Skeletal muscle cell (primary cell): ENCODE measurements around the gene NALCN.
"Not testable (repeated sequence)": the region's sequence is repeated elsewhere in the genome, so short reads cannot be mapped to it uniquely, and the experiment has no call there.

Experiments
- DNase-seq: peaks from one replicate; pipeline ENCODE4 v3.0.0-alpha.2; 2010; ENCODE audit warnings: low read depth
- H3K4me3 ChIP-seq: 2 replicates; pipeline ENCODE4 v1.5.1; 2011; ENCODE audit warnings: low read depth, mild to moderate bottlenecking, control low read depth, low read length, moderate library complexity

NALCN gene

GRCh38 chr13:101346942-101347728 lies 69.2 kb downstream of the NALCN start:
- peak; percentile 41 for DNase-seq
- H3K4me3 ChIP-seq, result no peak overlapping the region

- no peak overlapping the region for H3K4me3 ChIP-seq
- DNase-seq, result no peak
These were observed 70.1 kb downstream of the NALCN start for GRCh38 chr13:101346161-101346560.

DNA sequence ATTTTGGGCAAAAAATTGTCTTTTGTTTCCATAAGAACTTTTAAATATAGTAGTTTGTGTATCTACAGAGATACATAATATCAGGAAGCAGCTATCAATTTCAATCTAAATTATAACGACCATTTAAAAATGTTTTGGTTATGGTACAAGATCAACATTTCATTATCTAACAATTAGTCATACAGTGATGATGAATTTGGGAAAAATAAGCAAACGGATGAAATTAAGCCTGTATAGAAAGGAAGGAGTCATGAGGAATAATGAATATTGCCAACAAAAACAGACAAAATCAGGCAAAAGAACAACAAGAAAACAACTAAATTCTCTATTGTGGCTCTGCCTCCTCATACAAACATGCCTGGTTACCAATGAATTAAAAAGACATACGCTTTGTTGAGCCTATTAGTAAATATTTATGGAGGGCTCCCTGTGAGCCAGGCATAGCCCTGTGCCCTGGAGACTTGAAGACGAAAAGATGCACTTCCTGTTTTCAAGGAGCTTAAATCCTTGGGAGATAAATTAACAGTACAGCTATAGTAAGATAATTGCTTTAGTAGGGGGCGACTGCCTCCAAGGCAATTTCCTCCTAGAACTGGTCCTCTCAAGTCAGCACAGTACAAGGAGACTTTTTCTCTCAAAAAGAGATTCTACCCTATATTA lies 73.0 kb downstream of the NALCN start:
- DNase-seq, result no peak
- H3K4me3 ChIP-seq, result no peak overlapping the region

GRCh38 chr13:101341464-101341863 lies 74.8 kb downstream of the NALCN start:
- no peak for DNase-seq

DNA sequence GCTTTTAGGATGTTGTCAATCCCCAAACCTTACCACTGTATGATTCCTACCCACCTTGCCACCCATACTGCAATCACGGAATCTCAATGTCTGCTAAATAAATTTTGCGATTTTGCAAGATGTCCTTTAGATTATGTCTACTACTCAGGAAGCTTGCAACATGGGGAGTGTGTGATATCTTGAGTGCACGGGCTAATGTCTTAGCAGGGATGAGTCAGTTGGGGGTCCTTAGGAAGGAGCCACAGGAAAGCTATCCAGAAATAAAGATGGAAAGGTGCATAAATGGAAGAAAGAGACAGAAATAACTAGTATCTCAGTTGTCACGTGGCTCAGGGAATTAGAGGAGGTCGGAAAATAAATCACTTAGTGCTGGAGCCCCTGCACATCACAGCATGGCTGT lies 77.1 kb downstream of the NALCN start:
- H3K4me3 ChIP-seq, result no peak overlapping the region
- no peak for DNase-seq

More at GRCh38 chr13:101341464-101341863, 74.8 kb downstream of the NALCN start:
- H3K4me3 ChIP-seq, result no peak overlapping the region

DNA sequence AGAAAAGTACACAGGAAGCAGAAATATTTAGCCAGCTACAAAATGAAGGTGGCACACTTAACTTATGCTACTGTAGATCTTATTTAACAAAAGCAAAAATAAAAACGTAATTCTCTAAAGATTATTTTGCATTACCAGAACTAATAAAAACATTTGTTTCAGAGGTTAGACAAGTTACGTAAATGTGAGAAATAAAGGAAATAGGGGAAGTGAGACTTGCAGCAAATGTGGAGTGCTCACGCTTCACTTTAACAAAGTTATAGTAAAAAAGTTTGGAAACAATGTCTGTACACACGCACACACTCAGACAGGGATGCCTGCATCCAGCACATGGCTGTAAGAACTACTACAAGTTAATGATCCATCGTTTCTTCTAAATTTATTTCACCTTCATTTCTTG lies 83.7 kb downstream of the NALCN start:
- no peak overlapping the region for H3K4me3 ChIP-seq
- DNase-seq, result no peak

- no peak overlapping the region for H3K4me3 ChIP-seq
- DNase-seq, result no peak
These were observed 84.6 kb downstream of the NALCN start for GRCh38 chr13:101331731-101332130.

- no peak overlapping the region for H3K4me3 ChIP-seq
- no peak for DNase-seq
These were observed 88.4 kb downstream of the NALCN start for GRCh38 chr13:101327871-101328270.

GRCh38 chr13:101326710-101327109 lies 89.6 kb downstream of the NALCN start:
- H3K4me3 ChIP-seq, result no peak overlapping the region
- no peak for DNase-seq

DNA sequence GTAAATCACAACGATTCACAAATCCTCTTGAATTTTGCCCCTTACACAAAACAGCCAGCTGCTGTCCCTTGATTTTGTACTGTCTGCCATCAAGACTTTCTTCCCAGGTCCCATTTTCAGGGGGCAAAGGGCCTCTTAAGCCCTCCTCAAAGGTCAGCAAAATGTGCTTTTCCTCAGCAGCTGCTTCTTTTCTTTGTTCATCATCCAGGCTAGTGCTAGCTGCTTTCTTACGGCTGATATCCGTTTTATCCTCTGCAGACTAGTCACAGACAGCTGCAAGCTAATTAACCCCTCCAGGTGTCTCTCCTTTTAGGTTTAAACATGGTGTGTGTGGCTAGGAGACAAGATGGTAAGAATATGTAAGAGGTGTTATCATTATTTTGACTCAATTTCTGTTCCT lies 90.9 kb downstream of the NALCN start:
- no peak overlapping the region for H3K4me3 ChIP-seq
- no peak for DNase-seq

GRCh38 chr13:101323601-101324000 lies 92.7 kb downstream of the NALCN start:
- no peak for DNase-seq
- H3K4me3 ChIP-seq, result no peak overlapping the region

- DNase-seq, result no peak
- no peak overlapping the region for H3K4me3 ChIP-seq
These were observed 98.3 kb downstream of the NALCN start for GRCh38 chr13:101317986-101318523.

DNA sequence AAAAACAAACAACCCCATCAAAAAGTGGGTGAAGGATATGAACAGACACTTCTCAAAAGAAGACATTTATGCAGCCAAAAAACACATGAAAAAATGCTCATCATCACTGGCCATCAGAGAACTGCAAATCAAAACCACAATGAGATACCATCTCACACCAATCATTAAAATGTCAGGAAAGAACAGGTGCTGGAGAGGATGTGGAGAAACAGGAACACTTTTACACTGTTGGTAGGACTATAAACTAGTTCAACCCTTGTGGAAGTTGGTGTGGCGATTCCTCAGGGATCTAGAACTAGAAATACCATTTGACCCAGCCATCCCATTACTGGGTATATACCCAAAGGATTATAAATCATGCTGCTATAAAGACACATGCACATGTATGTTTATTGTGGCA lies 102.8 kb downstream of the NALCN start:
- DNase-seq, H3K4me3 ChIP-seq: not testable (repeated sequence)

DNA sequence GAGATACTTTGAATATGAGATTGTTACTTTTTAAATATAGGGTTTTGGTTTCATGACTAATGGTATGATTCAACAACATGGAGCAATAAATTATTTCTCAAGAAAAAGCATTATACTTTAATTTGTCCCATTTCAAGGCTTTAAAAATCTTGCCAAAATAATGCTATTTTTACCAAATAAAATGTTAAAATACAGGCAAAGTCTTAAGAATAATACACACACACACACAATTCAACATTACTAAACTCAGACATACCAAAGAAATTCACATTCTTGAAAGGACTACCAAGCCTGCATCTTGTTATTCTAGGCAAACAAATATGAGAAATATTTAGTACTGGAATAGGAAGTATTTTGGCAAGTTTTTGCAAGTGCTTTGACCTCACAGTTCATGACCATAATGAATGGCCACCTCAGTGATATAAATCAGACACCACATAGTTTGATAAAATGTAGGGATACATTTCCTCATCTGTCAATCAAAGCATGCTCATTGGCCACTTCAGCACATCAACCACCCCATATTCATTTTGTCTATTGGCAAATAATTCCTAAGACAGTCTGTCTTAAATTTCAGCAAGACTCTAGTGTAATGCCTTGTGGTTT lies 107.2 kb downstream of the NALCN start:
- DNase-seq, result peak; percentile 34
- H3K4me3 ChIP-seq, result no peak overlapping the region

- no peak overlapping the region for H3K4me3 ChIP-seq
- no peak for DNase-seq
These were observed 107.9 kb downstream of the NALCN start for GRCh38 chr13:101308247-101309013.

DNA sequence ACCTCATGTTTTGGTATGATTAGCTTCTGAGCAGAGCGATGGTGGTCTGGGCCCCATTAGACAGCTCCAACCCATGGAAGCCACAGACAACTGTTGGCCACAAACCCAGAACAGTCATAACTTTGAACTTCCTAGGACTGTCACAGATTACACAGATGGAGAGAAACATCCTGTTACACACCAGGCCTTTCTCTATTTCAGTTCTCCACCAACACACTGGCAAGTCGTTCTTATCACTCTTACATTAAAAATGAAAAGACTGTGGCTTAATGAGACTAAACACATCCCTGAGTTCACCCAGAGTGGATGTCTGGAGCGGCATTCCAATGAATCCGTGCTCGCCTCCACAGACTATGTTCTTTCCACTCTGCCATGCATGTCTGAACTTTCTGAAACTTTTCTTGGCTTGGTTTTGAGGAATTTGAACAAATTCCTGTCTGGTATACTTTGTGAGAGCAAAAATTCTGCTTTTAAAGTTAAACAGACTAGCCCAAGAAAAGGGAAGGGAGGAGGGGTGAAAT lies 109.1 kb downstream of the NALCN start:
- DNase-seq, result peak; percentile 41
- no peak overlapping the region for H3K4me3 ChIP-seq

- H3K4me3 ChIP-seq, result no peak overlapping the region
- no peak for DNase-seq
These were observed 109.5 kb downstream of the NALCN start for GRCh38 chr13:101306773-101307172.

DNA sequence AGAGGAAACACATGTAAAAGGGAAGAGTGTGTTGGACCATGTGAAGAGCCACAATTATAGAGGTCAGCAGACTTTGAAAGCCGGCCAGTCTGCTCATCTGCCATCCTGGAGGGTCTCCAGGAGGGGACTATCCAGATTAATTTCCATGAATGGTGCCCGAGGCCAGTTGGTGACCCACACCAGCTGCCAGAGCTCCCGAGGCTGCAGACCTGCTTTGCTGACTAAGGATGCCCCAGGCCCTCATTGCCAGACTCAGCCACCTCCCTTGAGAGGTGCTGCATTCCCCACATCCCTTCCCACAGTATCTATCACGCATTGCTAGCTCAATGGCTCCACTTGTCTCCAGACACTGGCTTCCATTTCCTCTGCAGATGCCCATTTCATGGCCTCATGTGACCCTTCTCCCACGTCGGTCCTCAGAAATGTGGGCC lies 110.3 kb downstream of the NALCN start:
- H3K4me3 ChIP-seq, result no peak overlapping the region
- no peak for DNase-seq

- H3K4me3 ChIP-seq, result no peak overlapping the region
- DNase-seq, result no peak
These were observed 112.8 kb downstream of the NALCN start for GRCh38 chr13:101303521-101303920.
